CD4-positive, alpha-beta T cell (primary cell): Measurements from ENCODE around the gene CFAP54. TPM values are rescaled to one million over a fixed set of nuclear protein-coding genes. Genes with fewer than 3 reads are reported as not detected.

Source experiments
- ATAC-seq: fragments of 200-7000 bp; cut with Tn5 transposase; one replicate; pipeline ENCODE4 v1.10.0; 2022; ENCODE audit warnings: mild to moderate bottlenecking; ENCODE audit not compliant: poor library complexity
- CTCF ChIA-PET: fragments of 350-600 bp; sonication (Branson Sonifier 250); formaldehyde crosslinking; loops from one replicate; lab custom pipeline; 2021; ENCODE audit warnings: antibody characterized with exemption, inconsistent platforms; lab: Charles Lee
- POLR2A ChIA-PET: fragments of 350-600 bp; sonication (Branson Sonifier 250); formaldehyde crosslinking; loops from one replicate; lab custom pipeline; 2021; ENCODE audit warnings: antibody characterized with exemption, inconsistent platforms; lab: Charles Lee
- DNase-seq, 14 experiments: peaks; one replicate each; pipeline ENCODE4 v3.0.0-alpha.2; 2013 to 2020; ENCODE audit warnings: mixed read lengths in 2 of 14
- H3K27ac ChIP-seq, 2 donors: one replicate each; pipeline versions ENCODE4 v1.5.1 to v1.7.0; 2013; ENCODE audit warnings: low read length in 2 of 2, low read depth in 1 of 2, mild to moderate bottlenecking in 1 of 2
- H3K27me3 ChIP-seq, 2 experiments: 1 replicate in 1 of 2; 2 replicates in 1 of 2; pipeline versions ENCODE4 v1.6.1 to v1.7.0; 2013; ENCODE audit warnings: low read length in 2 of 2, control low read depth in 1 of 2, mild to moderate bottlenecking in 1 of 2, moderate library complexity in 1 of 2; ENCODE audit not compliant: insufficient read depth in 2 of 2, control insufficient read depth in 1 of 2
- H3K36me3 ChIP-seq: one replicate; pipeline ENCODE4 v1.6.1; 2013; ENCODE audit warnings: low read length, control low read depth; ENCODE audit not compliant: insufficient read depth
- H3K4me1 ChIP-seq: one replicate; pipeline ENCODE4 v1.6.1; 2013; ENCODE audit warnings: low read length, control low read depth; ENCODE audit not compliant: insufficient read depth
- H3K4me3 ChIP-seq: one replicate; pipeline ENCODE4 v1.5.1; 2013; ENCODE audit warnings: mild to moderate bottlenecking, low read length, moderate library complexity
- H3K9me3 ChIP-seq, 2 experiments: 1 replicate in 1 of 2; 2 replicates in 1 of 2; pipeline versions ENCODE4 v1.6.1 to v1.7.0; 2013; ENCODE audit warnings: low read length in 2 of 2, mild to moderate bottlenecking in 2 of 2, control low read depth in 1 of 2, moderate library complexity in 1 of 2; ENCODE audit not compliant: control insufficient read depth in 1 of 2, insufficient read depth in 1 of 2
- H3K27ac Mint-ChIP-seq: one replicate; pipeline ENCODE4 v1.8.0; 2020; ENCODE audit warnings: mixed read lengths
- H3K27me3 Mint-ChIP-seq: one replicate; pipeline ENCODE4 v1.8.0; 2021; ENCODE audit warnings: mixed read lengths
- H3K36me3 Mint-ChIP-seq: one replicate; pipeline ENCODE4 v1.8.0; 2021; ENCODE audit warnings: low read depth, mixed read lengths
- H3K4me1 Mint-ChIP-seq: one replicate; pipeline ENCODE4 v1.8.0; 2021; ENCODE audit warnings: low read depth, mixed read lengths
- H3K4me3 Mint-ChIP-seq: one replicate; pipeline ENCODE4 v1.8.0; 2020; ENCODE audit warnings: mild to moderate bottlenecking, mixed read lengths
- H3K9me3 Mint-ChIP-seq: one replicate; pipeline ENCODE4 v1.8.0; 2020; ENCODE audit warnings: mixed read lengths
- CTCF ChIP-seq: fragments of 200-600 bp; IDR thresholded peaks from one replicate; pipeline ENCODE4 v1.8.0; 2022; ENCODE audit warnings: antibody characterized with exemption, mild to moderate bottlenecking
- intact Hi-C, 2 experiments: fragments of 100-400 bp; cut with DNase I in 1 of 2; cut with micrococcal nuclease in 1 of 2; formaldehyde crosslinking; loops; one replicate each; pipeline versions ENCODE4 v1.15.1 to v1.9.0; 2023 to 2025; cut with DNase I, micrococcal nuclease
- total RNA-seq, 174 experiments: library from RNA in 2 of 174; stranded (reverse) in 2 of 174; gene quantifications; one replicate each; pipeline ENCODE4 v1.2.3 and lab custom pipeline; 2021 to 2026

The CFAP54 gene
- total RNA-seq, 2 experiments from 2014 or later: 0.20 to 0.22 TPM

- Mint-ChIP-seq H3K36me3 (no peaks in the 10 kb centered on the region), H3K27ac (no peak overlapping the region), H3K4me1 (no peaks in the 10 kb centered on the region), H3K27me3 (peaks cover 19% of the 10 kb centered on the region), H3K4me3 (no peak overlapping the region), H3K9me3 (no peaks in the 10 kb centered on the region)
- Histone ChIP-seq H3K36me3 (no peaks in the 10 kb centered on the region), H3K27ac (no peak overlapping the region), H3K27me3 (no peaks in the 10 kb centered on the region), H3K4me3 (no peak overlapping the region), H3K4me1 (no peaks in the 10 kb centered on the region), H3K9me3 (no peaks in the 10 kb centered on the region)
- TF ChIP-seq CTCF: no peak
- ATAC-seq (no peak), DNase-seq (no peak)
- ChIA-PET CTCF (no interaction called here), POLR2A (no interaction called here)
- intact Hi-C loops: no loop called here
Measured at GRCh38 chr12:96886998-96887677, 397.8 kb downstream of the CFAP54 start.

- Mint-ChIP-seq H3K27ac (no peak overlapping the region), H3K4me3 (no peak overlapping the region), H3K27me3 (peaks cover 19% of the 10 kb centered on the region), H3K36me3 (no peaks in the 10 kb centered on the region), H3K4me1 (no peaks in the 10 kb centered on the region), H3K9me3 (no peaks in the 10 kb centered on the region)
- ChIA-PET CTCF (no interaction called here), POLR2A (no interaction called here)
- TF ChIP-seq CTCF: no peak
- no peak for DNase-seq
- Histone ChIP-seq H3K9me3 (peaks cover 0 to 4% of the 10 kb centered on the region in 2 experiments), H3K27ac (no peak overlapping the region), H3K36me3 (no peaks in the 10 kb centered on the region), H3K4me1 (no peaks in the 10 kb centered on the region), H3K4me3 (no peak overlapping the region), H3K27me3 (no peaks in the 10 kb centered on the region)
- ATAC-seq: no peak
- intact Hi-C loops: no loop called here
Measured at GRCh38 chr12:96889273-96889933, 400.0 kb downstream of the CFAP54 start.

GRCh38 chr12:96890331-96890730, 401.0 kb downstream of the CFAP54 start:
- DNase-seq (no peak), ATAC-seq (no peak)
- no peaks in the 10 kb centered on the region for H3K27me3 ChIP-seq
- Mint-ChIP-seq H3K36me3 (no peaks in the 10 kb centered on the region), H3K9me3 (no peaks in the 10 kb centered on the region), H3K27me3 (peaks cover 19% of the 10 kb centered on the region), H3K4me1 (no peaks in the 10 kb centered on the region), H3K4me3 (no peak overlapping the region), H3K27ac (no peak overlapping the region)
- ChIA-PET POLR2A (interaction anchor here (0.6 kb wide), 1 partner anchor 84 kb away, joined by 4 read pairs; no protein-coding TSS in a partner anchor), CTCF (no interaction called here)
- no peaks in the 10 kb centered on the region for H3K4me1 ChIP-seq
- peaks cover 0 to 4% of the 10 kb centered on the region in 2 experiments for H3K9me3 ChIP-seq
- no peak overlapping the region for H3K4me3 ChIP-seq
- intact Hi-C loops: no loop called here
- TF ChIP-seq CTCF: no peak
- no peak overlapping the region for H3K27ac ChIP-seq
- no peaks in the 10 kb centered on the region for H3K36me3 ChIP-seq
